Ovary (tissue), 9 donors: ENCODE results near the gene MRPS18C. TPM values are rescaled to one million over a fixed set of nuclear protein-coding genes. Genes with fewer than 3 reads are reported as not detected.
"Not testable (repeated sequence)": the region's sequence is repeated elsewhere in the genome, so short reads cannot be mapped to it uniquely, and the experiment has no call there.

Experiments used
- DNase-seq, 5 donors: peaks; one replicate each; pipeline ENCODE4 v3.0.0-alpha.2; 2019 to 2020
- H3K27ac ChIP-seq, 2 donors: fragments of 200-600 bp; one replicate each; pipeline versions ENCODE4 v1.5.1 to v1.8.0; 2019 to 2022
- H3K27me3 ChIP-seq: fragments of 200-600 bp; one replicate; pipeline ENCODE4 v1.8.0; 2022
- H3K36me3 ChIP-seq: fragments of 200-600 bp; sonication (generic); one replicate; pipeline ENCODE4 v1.5.1; 2019
- H3K4me1 ChIP-seq: one replicate; pipeline ENCODE4 v1.8.1; 2013; ENCODE audit warnings: mild to moderate bottlenecking, moderate library complexity; ENCODE audit not compliant: insufficient read depth
- H3K4me3 ChIP-seq: fragments of 200-600 bp; sonication (generic); one replicate; pipeline ENCODE4 v1.5.1; 2017
- H3K9me3 ChIP-seq, 2 donors: fragments of 200-600 bp in 1 of 2; sonication (generic) in 1 of 2; one replicate each; pipeline versions ENCODE4 v1.5.1 to v1.8.1; 2013 to 2019; ENCODE audit warnings: mild to moderate bottlenecking in 1 of 2, moderate library complexity in 1 of 2
- CTCF ChIP-seq, 3 donors: fragments of 450-650 bp in 2 of 3; fragments of 200-600 bp in 1 of 3; IDR thresholded peaks; one replicate each; pipeline versions ENCODE4 v1.5.1 to v1.8.0; 2016 to 2022; ENCODE audit warnings: antibody characterized with exemption in 3 of 3, mild to moderate bottlenecking in 1 of 3
- EP300 ChIP-seq: sonication (generic); formaldehyde crosslinking; IDR thresholded peaks from one replicate; pipeline ENCODE4 v1.6.1; 2017; ENCODE audit warnings: antibody characterized with exemption
- POLR2A ChIP-seq: fragments of 450-650 bp; IDR thresholded peaks from one replicate; pipeline ENCODE4 v1.6.1; 2017; ENCODE audit warnings: antibody characterized with exemption, mild to moderate bottlenecking, moderate library complexity
- whole genome bisulfite sequencing, 3 donors: extraction: QIAGEN DNeasy Blood & Tissue Kit in 1 of 3; methylation state at CpG; one replicate each; pipeline versions ENCODE4 v1.1.5 to v1.1.7; 2013 to 2017; 5-methylcytosine and 5-hydroxymethylcytosine counted together
- intact Hi-C, 4 donors: fragments of 100-400 bp; cut with DNase I; formaldehyde crosslinking; loops; one replicate each; pipeline versions ENCODE4 v1.11.0 to v1.15.1; 2022 to 2023
- polyA plus RNA-seq, 2 donors: library from polyadenylated mRNA; stranded (reverse); fragments of 200-250 nt in 1 of 2; fragments of 350-450 nt in 1 of 2; fragmentation: Illumina TruSeq in 1 of 2; extraction: RNeasy Lipid Tissue Mini Kit (QIAGEN cat#74804) in 1 of 2; gene quantifications; one replicate each; pipeline ENCODE4 v1.2.3, GENCODE V29; 2013 to 2014
- total RNA-seq, 7 donors: library from RNA; depleted of rRNA in 2 of 7; stranded (reverse); fragments of >200 nt in 2 of 7; fragmentation: NEBNext Ultra II Directional in 3 of 7; extraction: Animal tissue kit (Norgen Biotek cat#: 25700) in 3 of 7; gene quantifications; one replicate each; pipeline versions ENCODE4 v1.1.0 to v1.2.4, GENCODE V29; 2016 to 2023
- donor health status: DM: no; HTN: no; CAD: no; lungs with moderate emphysema.
- donor health status: DM: no; HTN: no; CAD: no.
- donor health status: Bipolar disorder and iron deficiency.
- donor health status: DM: yes; HTN: yes; CAD: no.
- donor health status: DM: no; HTN: no; CAD: no.
- donor health status: DM: yes; HTN: yes; CAD: no.

MRPS18C gene
- total and polyA plus RNA-seq, 9 donors = 13.0 to 47.5 (median 35.7) TPM

DNA sequence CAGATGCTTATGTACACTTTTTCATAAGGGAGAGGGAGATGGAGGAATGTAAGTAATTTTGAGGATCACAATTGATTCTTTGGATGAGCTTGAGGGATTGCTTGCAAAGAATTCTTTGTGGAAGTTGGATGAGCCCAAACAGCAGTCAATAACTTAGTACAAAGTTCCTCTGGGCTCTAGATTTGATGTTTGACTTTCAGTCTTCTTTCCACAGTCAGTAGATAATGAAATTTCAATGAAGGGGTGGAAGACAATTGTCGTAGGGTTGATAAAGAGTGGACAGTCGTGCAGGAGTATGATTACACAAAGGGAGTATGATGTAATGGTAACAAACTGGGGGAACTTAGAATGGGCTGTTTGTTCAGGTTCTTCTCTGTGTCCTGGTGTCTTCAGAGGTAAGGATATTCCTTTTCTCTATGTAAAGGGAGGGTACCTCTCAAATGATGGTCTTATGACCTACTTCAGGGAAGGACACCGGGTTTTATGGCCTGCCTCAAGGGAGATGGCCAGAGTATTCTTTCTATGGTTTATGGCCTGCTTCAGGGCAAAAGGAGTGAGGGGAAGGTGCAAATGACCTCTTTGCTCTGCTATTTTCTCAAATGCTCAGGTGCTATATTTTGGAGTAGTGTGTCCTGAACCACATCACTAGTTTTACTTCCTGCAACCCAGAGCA, 30.7 kb downstream of the MRPS18C start:
- no peak overlapping the region for H3K27ac ChIP-seq

GRCh38 chr4:83489711-83490326, 34.0 kb downstream of the MRPS18C start:
- TF ChIP-seq EP300 (no peak), POLR2A (no peak), CTCF (IDR thresholded peaks at IDR 0.05) (no peak)
- intact Hi-C loops = loop anchor here in 1 of 4 donors (10.0 kb wide), 1 partner anchor 45 kb away; the partner anchor contains the start of gene GPAT3
- no peak for DNase-seq
- Histone ChIP-seq H3K27me3 (no peaks in the 10 kb centered on the region), H3K36me3 (no peaks in the 10 kb centered on the region), H3K9me3 (no peaks in the 10 kb centered on the region), H3K27ac (no peak overlapping the region), H3K4me1 (no peaks in the 10 kb centered on the region), H3K4me3 (no peak overlapping the region)
- 26 to 27% (median 27%) methylated on average over 1 of the region's 1 CpG for WGBS, 3 donors

More for the DNA sequence above, 30.7 kb downstream of the MRPS18C start:
- no peak for DNase-seq
- 82 to 86% (median 83%) methylated on average over 3 of the region's 3 CpGs for WGBS, 3 donors
- Histone ChIP-seq H3K36me3 (no peaks in the 10 kb centered on the region), H3K4me1 (peaks cover 2% of the 10 kb centered on the region), H3K4me3 (no peak overlapping the region), H3K9me3 (no peaks in the 10 kb centered on the region), H3K27me3 (no peaks in the 10 kb centered on the region)
- TF ChIP-seq EP300 = no peak
- TF ChIP-seq POLR2A = no peak
- TF ChIP-seq CTCF (IDR thresholded peaks at IDR 0.05) = no peak
- intact Hi-C loops = loop anchor here in 1 of 4 donors (10.0 kb wide), 1 partner anchor 48 kb away; the partner anchor contains the start of gene GPAT3

GRCh38 chr4:83490876-83491450, 35.1 kb downstream of the MRPS18C start:
- no peaks in the 10 kb centered on the region for H3K36me3 ChIP-seq
- DNase-seq = no peak
- intact Hi-C loops = no loop called here

GRCh38 chr4:83496085-83496917, 40.4 kb downstream of the MRPS18C start:
- H3K9me3 ChIP-seq, intact Hi-C loops, H3K36me3 ChIP-seq, H3K27ac ChIP-seq, H3K4me3 ChIP-seq, H3K27me3 ChIP-seq, H3K4me1 ChIP-seq, DNase-seq: not testable (repeated sequence)
- WGBS, 3 donors = 65 to 81% (median 79%) methylated on average over 8 of the region's 8 CpGs

More at GRCh38 chr4:83490876-83491450, 35.1 kb downstream of the MRPS18C start:
- Histone ChIP-seq H3K4me1 (no peaks in the 10 kb centered on the region), H3K9me3 (no peaks in the 10 kb centered on the region), H3K27me3 (no peaks in the 10 kb centered on the region), H3K4me3 (no peak overlapping the region), H3K27ac (no peak overlapping the region)
- 1 to 3% (median 1%) methylated on average over 1 of the region's 1 CpG for WGBS, 3 donors
- TF ChIP-seq POLR2A (no peak), CTCF (IDR thresholded peaks at IDR 0.05) (no peak), EP300 (no peak)
